Stimulated activated effector memory CD8-positive, alpha-beta T cell treated with anti-CD3 and anti-CD28 coated beads, Interleukin-12 subunit alpha, Interleukin-12 subunit beta, amount 100 ng/mL, for 72 hours (primary cell): ENCODE results near the gene NETO2.
A peak's percentile ranks its signal among the peaks of the same experiment; 100 is the strongest.
"Not testable (repeated sequence)": the region's sequence is repeated elsewhere in the genome, so short reads cannot be mapped to it uniquely, and the experiment has no call there.

Source experiments
- ATAC-seq: fragments of 150-1000 bp; cut with Tn5 transposase; 2 replicates; pipeline ENCODE4 v1.10.0; 2021
- DNase-seq, 2 donors: peaks; one replicate each; pipeline ENCODE4 v3.0.0; 2021 to 2022; ENCODE audit warnings: low spot score in 2 of 2
- H3K27ac Mint-ChIP-seq: one replicate; pipeline ENCODE4 v1.8.0; 2022; ENCODE audit warnings: mild to moderate bottlenecking, mixed read lengths
- H3K36me3 Mint-ChIP-seq: one replicate; pipeline ENCODE4 v1.8.0; 2022; ENCODE audit warnings: mild to moderate bottlenecking, mixed read lengths
- H3K4me1 Mint-ChIP-seq: one replicate; pipeline ENCODE4 v1.8.0; 2022; ENCODE audit warnings: mixed read lengths
- H3K4me3 Mint-ChIP-seq: one replicate; pipeline ENCODE4 v1.8.0; 2022; ENCODE audit warnings: mild to moderate bottlenecking, mixed read lengths
- H3K9me3 Mint-ChIP-seq: one replicate; pipeline ENCODE4 v1.8.0; 2022; ENCODE audit warnings: mixed read lengths

NETO2 gene

DNA sequence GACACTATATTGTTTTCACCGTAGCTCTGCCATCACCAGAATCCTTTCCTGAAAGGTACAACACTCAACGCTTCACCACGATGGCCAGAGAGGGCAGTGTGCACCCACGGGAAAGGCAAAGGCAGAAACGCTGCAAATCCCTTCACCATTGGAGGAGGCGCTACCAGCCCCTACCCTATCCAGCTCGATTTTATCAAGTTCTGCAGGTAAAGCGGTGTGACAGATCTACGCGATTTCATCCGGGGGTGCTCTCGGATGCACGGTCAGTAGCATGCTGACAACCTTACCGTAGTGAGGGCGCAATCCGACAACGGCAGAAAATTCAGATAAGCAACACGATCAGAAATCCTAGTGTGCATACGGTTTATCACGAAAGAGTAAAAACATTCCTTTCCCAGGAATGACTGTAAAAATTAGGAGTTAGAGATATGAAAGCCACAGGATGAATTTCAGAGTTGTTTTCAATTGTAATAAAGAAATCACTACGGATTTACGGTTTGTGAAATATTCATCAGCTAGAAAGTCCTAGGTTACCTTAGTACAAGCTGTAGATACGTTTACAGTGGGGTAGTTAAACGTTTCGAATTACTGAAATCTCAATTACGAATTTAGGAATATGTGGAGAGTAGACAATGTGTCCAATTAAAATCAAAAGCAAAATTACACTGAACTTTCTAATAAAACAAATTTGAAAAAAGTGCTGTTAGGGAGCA, 1.8 kb downstream of the NETO2 start:
- ATAC-seq (peak; percentile 73), DNase-seq (peak; percentile 59 to 86)
- H3K27ac Mint-ChIP-seq = no peak overlapping the region
- peak overlapping the region; percentile 79 for H3K4me3 Mint-ChIP-seq
- H3K36me3 Mint-ChIP-seq = peaks cover 7% of the 10 kb centered on the region
- H3K4me1 Mint-ChIP-seq = peaks cover 40% of the 10 kb centered on the region
- H3K9me3 Mint-ChIP-seq = no peaks in the 10 kb centered on the region

DNA sequence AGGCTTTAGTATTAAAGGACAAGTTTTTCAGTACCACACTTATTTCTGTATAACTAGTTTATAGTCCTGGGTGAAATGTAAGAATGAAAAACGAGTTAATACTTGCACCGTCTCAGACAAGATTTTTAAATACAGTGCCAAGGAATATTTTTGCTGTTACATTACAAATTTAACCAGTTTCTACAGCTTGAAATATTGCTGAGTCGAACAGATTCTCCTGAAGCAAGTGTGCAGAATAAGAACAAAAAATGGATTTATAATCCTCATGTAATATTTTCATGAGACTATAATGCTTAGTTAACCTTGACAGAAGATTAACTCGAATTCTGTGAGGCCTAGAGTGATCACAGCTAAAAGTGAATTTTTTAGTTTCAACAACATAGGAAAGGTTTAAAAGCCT, 3.1 kb downstream of the NETO2 start:
- Mint-ChIP-seq H3K4me1 (peaks cover 40% of the 10 kb centered on the region), H3K9me3 (no peaks in the 10 kb centered on the region), H3K4me3 (no peak overlapping the region), H3K27ac (no peak overlapping the region), H3K36me3 (peaks cover 7% of the 10 kb centered on the region)
- ATAC-seq = no peak
- no peak for DNase-seq

DNA sequence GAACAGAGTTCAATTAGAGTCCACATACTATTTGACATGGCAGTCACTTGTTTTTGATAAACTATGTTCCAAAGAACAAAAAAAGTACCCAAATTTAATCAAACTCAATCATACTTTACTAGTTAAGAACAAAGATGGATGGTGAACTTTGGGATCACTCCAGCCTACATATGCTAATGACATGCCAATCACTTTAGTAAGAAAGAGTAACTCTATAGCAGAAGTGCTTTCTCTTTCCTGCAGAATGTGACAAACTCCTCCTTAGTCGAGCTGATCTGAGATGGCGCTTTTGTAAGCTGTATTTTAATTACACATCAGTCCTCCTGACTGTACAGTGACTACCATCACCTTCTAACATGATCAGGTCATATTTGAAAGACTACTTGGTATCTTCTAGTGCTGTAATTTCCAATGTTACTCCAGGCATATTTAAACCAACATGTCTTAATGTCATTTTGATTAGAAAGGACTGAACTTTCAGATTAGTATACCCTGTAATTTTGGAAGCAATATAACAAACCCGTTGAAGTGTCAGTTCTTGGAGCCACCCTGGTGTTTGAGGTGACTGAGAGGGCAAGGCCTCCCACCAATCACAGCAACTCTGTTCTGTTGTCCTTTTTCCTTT, 4.1 kb downstream of the NETO2 start:
- H3K9me3 Mint-ChIP-seq = no peaks in the 10 kb centered on the region
- ATAC-seq (no peak), DNase-seq (no peak)
- no peak overlapping the region for H3K27ac Mint-ChIP-seq
- peaks cover 37% of the 10 kb centered on the region for H3K4me1 Mint-ChIP-seq
- H3K36me3 Mint-ChIP-seq = peaks cover 7% of the 10 kb centered on the region
- H3K4me3 Mint-ChIP-seq = no peak overlapping the region

DNA sequence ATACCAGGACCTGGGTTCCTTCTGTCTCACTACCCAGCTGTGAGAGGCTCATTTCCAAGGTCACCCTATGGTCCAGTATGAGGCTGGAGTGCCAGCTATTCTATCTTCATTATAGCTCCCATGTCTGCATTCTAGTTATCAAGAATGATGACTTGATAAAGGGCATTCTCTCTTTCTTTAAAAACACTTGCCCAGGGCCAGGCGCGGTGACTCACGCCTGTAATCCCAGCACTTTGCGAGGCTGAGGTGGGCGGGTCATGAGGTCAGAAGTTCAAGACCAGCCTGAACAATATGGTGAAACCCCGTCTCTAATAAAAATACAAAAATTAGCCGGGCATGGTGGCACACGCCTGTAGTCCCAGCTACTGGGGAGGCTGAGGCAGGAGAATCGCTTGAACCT, 5.8 kb downstream of the NETO2 start:
- not testable (repeated sequence) for DNase-seq

DNA sequence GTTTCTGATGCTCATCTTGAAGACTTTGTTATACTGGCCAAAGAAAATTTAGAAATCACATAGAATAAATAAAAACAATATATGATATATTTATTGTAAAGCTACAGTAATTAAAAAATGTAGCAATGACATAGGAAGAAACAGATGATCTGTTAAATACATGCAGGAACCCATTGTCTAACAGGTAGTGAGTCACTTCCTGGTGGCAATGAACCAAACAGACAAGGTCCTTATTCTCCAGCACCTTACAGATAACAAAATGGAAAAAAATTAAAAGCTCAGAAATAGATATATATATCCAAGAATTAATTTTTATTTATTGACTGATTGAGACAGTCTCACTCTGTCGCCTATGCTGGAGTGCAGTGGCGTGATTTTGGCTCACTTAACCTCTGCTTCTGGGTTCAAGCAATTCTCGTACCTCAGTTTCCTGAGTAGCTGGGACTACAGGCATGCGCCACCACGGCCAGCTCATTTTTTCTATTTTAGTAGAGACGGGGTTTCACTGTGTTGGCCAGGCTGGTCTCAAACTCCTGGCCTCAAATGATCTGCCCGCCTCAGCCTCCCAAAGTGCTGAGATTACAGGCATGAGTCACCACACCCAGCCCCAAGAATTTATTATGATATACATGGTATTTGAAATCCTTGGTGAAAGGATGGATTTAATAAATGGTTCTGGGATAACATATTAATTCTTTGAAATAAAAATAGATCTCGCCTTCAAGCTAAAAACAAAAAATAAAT, 7.5 kb downstream of the NETO2 start:
- H3K9me3 Mint-ChIP-seq = no peaks in the 10 kb centered on the region
- H3K27ac Mint-ChIP-seq = no peak overlapping the region
- peak overlapping the region; percentile 18 for H3K4me3 Mint-ChIP-seq
- no peaks in the 10 kb centered on the region for H3K36me3 Mint-ChIP-seq
- no peak for DNase-seq
- H3K4me1 Mint-ChIP-seq = peaks cover 25% of the 10 kb centered on the region
- ATAC-seq = peak; percentile 84

More for the DNA sequence above, 5.8 kb downstream of the NETO2 start:
- H3K36me3 Mint-ChIP-seq, H3K9me3 Mint-ChIP-seq, H3K4me3 Mint-ChIP-seq, ATAC-seq: not testable (repeated sequence)
- H3K27ac Mint-ChIP-seq = peak overlapping the region; percentile 59
- peaks cover 37% of the 10 kb centered on the region for H3K4me1 Mint-ChIP-seq

DNA sequence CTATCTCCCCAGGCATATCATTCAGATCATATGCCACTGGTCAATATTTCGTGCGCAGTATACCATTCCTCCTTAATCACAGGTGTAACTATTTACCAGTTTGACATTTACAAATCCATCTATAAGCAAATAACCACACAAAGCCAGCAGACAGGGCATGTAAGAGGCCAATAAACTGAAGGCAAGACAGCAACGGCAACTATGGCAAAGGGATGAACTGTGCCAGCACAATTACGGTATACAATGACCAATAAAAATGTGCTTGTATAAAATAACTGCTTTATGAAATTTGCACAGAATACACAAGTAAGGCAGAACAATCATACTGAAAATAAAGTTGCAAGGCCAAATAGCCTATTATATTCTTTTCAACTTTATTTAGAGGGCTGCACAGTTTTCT, 9.2 kb downstream of the NETO2 start:
- DNase-seq = no peak
- Mint-ChIP-seq H3K4me1 (peaks cover 30% of the 10 kb centered on the region), H3K36me3 (no peaks in the 10 kb centered on the region), H3K27ac (no peak overlapping the region), H3K4me3 (no peak overlapping the region), H3K9me3 (no peaks in the 10 kb centered on the region)
- ATAC-seq = no peak

DNA sequence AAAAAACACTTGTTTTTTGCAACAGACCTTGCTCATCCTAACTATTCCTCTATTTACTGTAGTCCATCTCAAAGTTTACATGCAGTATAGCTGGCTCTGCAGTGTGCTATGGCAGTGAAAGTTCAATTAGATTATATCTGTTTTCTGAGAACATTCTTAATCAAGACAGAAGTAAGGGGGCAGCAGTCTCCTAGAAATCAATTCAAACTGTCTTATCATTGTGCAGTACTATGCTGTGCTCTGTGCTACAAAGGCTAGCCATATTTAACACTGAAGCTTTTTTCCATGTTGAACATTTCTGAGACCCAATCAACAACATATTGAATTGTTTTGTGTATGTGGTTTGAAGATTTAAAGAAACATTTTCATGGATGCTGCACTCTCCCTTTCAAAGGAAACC, 11.4 kb downstream of the NETO2 start:
- peaks cover 13% of the 10 kb centered on the region for H3K4me1 Mint-ChIP-seq
- ATAC-seq = no peak

DNA sequence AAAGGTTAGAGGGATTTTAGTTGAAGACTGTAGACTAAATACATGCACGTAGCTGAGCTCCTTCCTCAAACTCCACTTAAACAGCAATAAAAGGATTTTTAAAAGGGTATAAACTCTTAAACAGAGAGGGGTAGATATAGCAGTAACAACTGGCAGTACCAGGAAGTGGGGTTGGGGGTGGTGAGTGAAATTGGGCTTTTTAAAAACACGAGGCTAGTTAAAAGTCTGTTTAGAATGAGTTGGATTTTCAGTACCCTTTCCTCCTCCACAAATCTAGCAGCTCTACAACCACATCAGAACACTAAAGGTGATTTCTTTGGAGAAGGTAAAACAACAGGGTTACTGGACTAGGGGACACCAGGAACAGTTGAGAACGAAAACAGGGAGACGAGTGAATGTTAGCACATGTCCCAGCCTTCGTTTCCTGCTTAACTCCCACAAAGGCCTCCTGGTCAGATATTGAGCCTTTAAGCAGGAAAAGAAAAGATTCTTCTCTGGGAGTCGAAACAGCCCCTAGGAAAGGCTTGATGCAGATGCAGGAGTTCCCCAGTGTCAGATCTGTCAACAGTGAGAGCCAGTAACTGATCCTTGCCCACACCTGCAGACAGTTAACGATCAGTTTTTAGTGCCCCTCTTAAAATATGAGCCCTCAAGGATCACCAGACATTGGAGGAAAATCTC, 13.8 kb downstream of the NETO2 start:
- no peak for DNase-seq
- Mint-ChIP-seq H3K36me3 (peaks cover 4% of the 10 kb centered on the region), H3K9me3 (no peaks in the 10 kb centered on the region), H3K4me3 (no peak overlapping the region), H3K27ac (peak overlapping the region; percentile 63), H3K4me1 (peaks cover 13% of the 10 kb centered on the region)
- no peak for ATAC-seq

More for the DNA sequence above, 11.4 kb downstream of the NETO2 start:
- Mint-ChIP-seq H3K4me3 (no peak overlapping the region), H3K27ac (no peak overlapping the region), H3K9me3 (no peaks in the 10 kb centered on the region), H3K36me3 (peaks cover 4% of the 10 kb centered on the region)
- DNase-seq = no peak

DNA sequence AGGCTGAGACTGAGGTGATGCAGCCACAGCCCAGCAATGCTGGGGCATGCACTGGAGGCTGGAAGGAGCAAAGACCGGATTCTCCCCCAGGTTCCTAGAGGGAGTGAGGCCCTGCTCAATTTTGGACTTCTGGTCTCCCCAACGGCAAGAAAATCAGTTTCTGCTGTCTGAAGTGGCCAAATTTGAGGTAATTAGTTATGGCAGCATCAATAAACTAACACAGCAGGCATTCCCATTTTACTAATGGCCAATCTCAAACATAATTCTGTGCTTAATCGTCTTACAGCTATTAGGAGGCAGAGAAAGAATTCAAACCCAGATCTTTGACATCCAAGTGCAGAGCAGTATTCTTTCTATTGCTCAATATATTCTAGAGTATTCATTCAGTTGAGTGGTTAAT, 16.2 kb downstream of the NETO2 start:
- no peak overlapping the region for H3K27ac Mint-ChIP-seq
- H3K4me1 Mint-ChIP-seq = peaks cover 8% of the 10 kb centered on the region
- H3K9me3 Mint-ChIP-seq = no peaks in the 10 kb centered on the region
- DNase-seq (no peak), ATAC-seq (no peak)
- no peak overlapping the region for H3K4me3 Mint-ChIP-seq
- peaks cover 4% of the 10 kb centered on the region for H3K36me3 Mint-ChIP-seq

DNA sequence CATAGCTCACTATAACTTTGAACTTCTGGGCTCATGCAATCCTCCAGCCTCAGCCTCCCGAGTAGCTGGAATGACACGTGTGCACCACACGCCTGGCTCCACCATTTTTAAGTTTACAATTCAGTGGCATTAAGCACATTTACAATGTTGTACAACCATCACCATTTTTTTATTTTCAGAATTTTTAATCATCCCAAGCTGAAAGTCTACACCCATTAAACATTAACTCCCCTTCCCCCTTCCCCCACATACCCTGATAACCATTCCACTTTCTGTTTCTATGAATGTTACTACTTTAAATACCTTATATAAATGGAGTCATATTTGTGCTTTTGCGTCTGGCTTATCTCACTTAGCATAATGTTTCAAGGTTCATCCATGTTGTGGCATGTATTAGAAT, 18.0 kb downstream of the NETO2 start:
- Mint-ChIP-seq H3K36me3 (peaks cover 17% of the 10 kb centered on the region), H3K4me1 (peaks cover 8% of the 10 kb centered on the region), H3K9me3 (no peaks in the 10 kb centered on the region), H3K4me3 (no peak overlapping the region), H3K27ac (no peak overlapping the region)
- ATAC-seq (no peak), DNase-seq (no peak)

DNA sequence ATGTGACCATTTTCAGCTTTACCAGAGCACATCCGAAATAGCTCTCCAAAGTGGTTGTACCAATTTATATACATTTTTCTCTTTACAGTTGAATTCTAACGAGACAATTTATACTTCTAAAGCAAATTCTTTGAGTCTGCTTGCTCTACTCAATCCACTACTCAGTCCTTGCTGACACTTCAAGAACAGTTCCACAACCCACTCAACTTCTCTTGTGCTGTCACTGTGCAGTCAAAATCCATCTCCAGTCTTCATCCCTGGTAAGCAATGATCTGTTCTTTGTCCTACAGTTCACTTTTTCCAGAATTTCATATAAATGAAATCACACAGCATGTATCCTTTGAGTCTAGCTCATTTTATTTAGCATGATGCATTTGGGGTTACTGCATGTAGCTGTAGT, 30.6 kb downstream of the NETO2 start:
- peak; percentile 50 for ATAC-seq
- no peak overlapping the region for H3K27ac Mint-ChIP-seq
- H3K9me3 Mint-ChIP-seq = no peaks in the 10 kb centered on the region
- H3K4me1 Mint-ChIP-seq = no peaks in the 10 kb centered on the region
- DNase-seq = no peak
- no peak overlapping the region for H3K4me3 Mint-ChIP-seq
- no peaks in the 10 kb centered on the region for H3K36me3 Mint-ChIP-seq

DNA sequence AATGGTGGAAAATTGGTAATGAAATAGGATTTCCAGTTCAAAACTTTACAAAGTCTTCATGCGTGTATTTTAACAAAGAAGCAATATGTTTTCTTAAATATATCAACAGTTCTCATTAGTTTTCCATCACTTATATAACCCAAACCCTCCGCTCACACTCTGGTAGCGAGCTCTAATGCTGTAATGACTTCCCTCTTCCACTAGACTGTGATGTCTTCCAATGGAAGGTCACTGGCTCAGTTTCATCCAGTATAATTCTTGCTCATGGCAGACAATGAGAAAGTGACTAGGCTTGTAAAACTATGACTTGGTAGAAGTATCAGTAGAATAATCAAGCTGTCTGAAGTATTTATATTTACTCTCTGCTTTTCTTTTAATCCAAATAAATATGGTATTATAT, 32.8 kb downstream of the NETO2 start:
- DNase-seq (no peak), ATAC-seq (no peak)
- Mint-ChIP-seq H3K9me3 (no peaks in the 10 kb centered on the region), H3K27ac (no peak overlapping the region), H3K4me3 (no peak overlapping the region), H3K4me1 (no peaks in the 10 kb centered on the region), H3K36me3 (no peaks in the 10 kb centered on the region)

DNA sequence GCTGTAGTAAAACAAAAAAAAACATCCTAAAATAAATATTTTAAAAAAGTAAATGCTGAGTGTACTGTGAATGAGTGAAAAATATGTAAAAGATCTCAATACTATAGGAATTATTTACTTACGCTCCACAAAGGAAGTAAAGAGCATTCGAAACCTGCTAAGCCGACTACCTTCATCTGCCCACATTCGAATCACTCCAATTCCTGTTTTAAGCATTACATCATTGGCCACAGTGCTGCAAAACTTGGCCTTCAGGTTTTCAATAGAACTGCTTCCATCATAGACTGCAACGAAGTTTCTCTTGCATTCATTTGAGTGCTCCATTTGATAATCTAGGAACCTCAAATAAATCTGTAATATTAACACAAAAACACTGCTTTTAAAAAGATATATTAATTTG, 34.4 kb downstream of the NETO2 start:
- no peak overlapping the region for H3K4me3 Mint-ChIP-seq
- no peak for DNase-seq

DNA sequence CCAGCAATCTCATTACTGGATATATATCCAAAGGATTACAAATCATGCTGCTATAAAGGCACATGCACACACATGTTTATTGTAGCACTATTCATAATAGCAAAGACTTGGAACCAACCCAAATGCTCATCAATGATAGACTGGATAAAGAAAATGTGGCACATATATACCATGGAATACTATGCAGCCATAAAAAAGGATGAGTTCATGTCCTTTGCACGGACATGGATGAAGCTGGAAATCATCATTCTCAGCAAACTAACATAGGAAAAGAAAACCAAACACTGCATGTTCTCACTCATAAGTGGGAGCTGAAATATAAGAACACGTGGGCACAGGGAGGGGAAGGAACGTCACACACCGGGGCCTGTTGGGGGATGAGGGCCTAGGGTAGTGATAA, 40.8 kb downstream of the NETO2 start:
- not testable (repeated sequence) for H3K9me3 Mint-ChIP-seq, H3K4me3 Mint-ChIP-seq, H3K4me1 Mint-ChIP-seq, H3K27ac Mint-ChIP-seq, DNase-seq, ATAC-seq, H3K36me3 Mint-ChIP-seq

More for the DNA sequence above, 34.4 kb downstream of the NETO2 start:
- H3K9me3 Mint-ChIP-seq = no peaks in the 10 kb centered on the region
- no peaks in the 10 kb centered on the region for H3K4me1 Mint-ChIP-seq
- H3K27ac Mint-ChIP-seq = no peak overlapping the region
- H3K36me3 Mint-ChIP-seq = no peaks in the 10 kb centered on the region
- no peak for ATAC-seq

DNA sequence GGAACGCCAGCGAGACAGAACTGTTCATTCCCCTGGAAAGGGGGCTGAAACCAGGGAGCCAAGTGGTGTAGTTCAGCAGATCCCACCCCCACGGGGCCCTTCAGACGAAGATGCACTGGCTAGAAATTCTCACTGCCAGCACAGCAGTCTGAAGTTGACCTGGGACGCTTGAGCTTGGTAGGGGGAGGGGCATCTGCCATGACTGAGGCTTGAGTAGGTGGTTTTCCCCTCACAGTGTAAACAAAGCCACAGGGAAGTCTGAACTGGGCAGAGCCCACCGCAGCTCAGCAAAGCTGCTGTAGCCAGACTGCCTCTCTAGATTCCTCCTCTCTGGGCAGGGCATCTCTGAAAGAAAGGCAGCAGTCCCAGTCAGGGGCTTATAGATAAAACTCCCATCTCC, 46.6 kb downstream of the NETO2 start:
- not testable (repeated sequence) for H3K36me3 Mint-ChIP-seq, H3K4me3 Mint-ChIP-seq, H3K27ac Mint-ChIP-seq, H3K9me3 Mint-ChIP-seq, DNase-seq, ATAC-seq
- H3K4me1 Mint-ChIP-seq = peaks cover 16% of the 10 kb centered on the region
